ENCODE data around the gene KHSRP. TPM values are rescaled to one million over a fixed set of nuclear protein-coding genes. Genes with fewer than 3 reads are reported as not detected.

KHSRP gene
- total RNA-seq, 1 donor from 2014 or later: 436 TPM

DNA sequence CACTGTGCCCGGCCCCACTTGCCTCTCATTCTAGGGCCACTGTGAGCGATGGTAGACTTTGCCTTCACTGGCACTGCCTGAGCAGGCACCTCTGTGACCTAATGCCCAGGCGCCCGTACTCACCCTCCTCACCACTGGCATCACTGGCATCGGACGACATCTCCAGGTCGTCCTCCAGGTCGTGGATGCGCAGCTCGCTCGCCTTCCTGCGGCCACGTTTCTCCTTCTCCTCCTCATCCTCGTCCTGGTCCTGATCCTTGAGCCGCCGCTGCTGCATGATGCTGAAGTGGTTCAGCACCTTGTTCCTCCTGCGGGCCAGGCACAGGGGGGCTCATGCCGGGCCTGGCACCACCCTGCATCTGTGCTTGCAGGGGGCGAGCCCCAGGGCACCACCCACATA is 41.4 kb downstream of the KHSRP start:
- Mint-ChIP-seq H3K27me3 (no peaks in the 10 kb centered on the region), H3K9me3 (ENCODE audit: low read depth) (no peaks in the 10 kb centered on the region), H3K36me3 (ENCODE audit: insufficient read depth) (peaks cover 29% of the 10 kb centered on the region), H3K4me3 (ENCODE audit: low read depth) (no peak overlapping the region), H3K27ac (no peak overlapping the region), H3K4me1 (ENCODE audit: low read depth) (no peaks in the 10 kb centered on the region)
- TF ChIP-seq, protein P1, sequence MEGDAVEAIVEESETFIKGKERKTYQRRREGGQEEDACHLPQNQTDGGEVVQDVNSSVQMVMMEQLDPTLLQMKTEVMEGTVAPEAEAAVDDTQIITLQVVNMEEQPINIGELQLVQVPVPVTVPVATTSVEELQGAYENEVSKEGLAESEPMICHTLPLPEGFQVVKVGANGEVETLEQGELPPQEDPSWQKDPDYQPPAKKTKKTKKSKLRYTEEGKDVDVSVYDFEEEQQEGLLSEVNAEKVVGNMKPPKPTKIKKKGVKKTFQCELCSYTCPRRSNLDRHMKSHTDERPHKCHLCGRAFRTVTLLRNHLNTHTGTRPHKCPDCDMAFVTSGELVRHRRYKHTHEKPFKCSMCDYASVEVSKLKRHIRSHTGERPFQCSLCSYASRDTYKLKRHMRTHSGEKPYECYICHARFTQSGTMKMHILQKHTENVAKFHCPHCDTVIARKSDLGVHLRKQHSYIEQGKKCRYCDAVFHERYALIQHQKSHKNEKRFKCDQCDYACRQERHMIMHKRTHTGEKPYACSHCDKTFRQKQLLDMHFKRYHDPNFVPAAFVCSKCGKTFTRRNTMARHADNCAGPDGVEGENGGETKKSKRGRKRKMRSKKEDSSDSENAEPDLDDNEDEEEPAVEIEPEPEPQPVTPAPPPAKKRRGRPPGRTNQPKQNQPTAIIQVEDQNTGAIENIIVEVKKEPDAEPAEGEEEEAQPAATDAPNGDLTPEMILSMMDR (IDR thresholded peaks at IDR 0.05; ENCODE audit: unreplicated experiment): no peak
- DNase-seq (ENCODE audit: low spot score, unreplicated experiment): no peak

DNA sequence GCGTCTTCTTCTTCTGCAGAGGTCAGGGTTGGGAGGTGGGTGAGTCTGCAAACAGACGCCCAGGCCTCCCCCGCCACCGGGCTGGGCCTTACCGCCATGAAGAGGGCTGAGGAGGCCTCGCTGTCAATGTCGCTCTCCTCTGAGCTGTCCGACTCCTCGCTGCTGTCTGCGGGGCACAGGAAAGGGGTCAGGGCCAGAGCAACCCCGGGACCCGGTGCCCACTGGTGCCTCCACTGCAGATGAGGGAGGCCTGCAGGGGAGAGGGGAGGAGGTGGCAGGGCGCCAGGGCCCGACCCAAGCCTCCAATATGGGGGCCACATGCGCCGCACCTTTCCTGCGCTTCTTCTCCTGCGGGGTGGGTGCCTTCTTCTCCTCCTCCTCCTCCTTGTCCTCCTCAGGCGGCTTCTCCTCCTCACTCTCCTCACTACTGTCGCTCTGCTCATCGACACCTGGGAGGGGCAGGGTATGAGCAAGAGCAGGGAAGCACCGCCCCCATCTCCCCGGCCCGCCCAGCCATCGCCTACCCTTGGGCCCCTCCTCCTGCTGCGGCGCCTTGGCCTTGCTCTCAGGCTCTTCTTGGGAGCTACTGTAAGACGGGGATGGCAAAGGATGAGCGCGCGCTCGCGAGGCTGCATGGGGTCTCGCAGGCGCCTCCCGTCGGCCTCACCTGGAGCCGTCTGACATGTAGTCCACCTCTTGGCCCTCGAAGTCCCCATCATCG is 43.4 kb downstream of the KHSRP start:
- TF ChIP-seq, protein P1 (IDR thresholded peaks at IDR 0.05; ENCODE audit: unreplicated experiment): no peak
- peaks cover 28% of the 10 kb centered on the region for H3K36me3 Mint-ChIP-seq (ENCODE audit: insufficient read depth)

DNA sequence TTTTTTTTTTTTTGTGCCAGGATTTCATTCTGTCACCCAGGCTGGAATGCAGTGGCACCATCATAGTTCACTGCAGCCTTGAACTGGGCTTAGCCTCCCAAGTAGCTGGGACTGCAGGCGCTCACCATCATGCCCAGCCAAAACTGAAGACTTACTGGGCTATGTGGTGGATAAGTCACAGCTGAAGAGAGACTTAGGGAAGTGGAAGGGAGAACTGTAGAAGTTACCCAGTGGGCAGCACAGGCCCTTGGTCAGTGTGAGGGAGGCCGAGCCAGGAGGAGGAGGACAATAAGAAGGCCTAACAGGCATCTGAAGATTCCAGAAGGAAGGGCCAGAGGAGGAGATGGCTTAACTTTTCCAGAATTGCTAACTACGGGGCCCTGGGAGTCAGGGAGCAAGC is 44.9 kb downstream of the KHSRP start:
- H3K4me3 Mint-ChIP-seq (ENCODE audit: low read depth): no peak overlapping the region
- no peaks in the 10 kb centered on the region for H3K9me3 Mint-ChIP-seq (ENCODE audit: low read depth)
- H3K27ac Mint-ChIP-seq: no peak overlapping the region
- H3K4me1 Mint-ChIP-seq (ENCODE audit: low read depth): no peaks in the 10 kb centered on the region
- no peaks in the 10 kb centered on the region for H3K27me3 Mint-ChIP-seq
- no peak for DNase-seq (ENCODE audit: low spot score, unreplicated experiment)
- TF ChIP-seq, protein P1 (IDR thresholded peaks at IDR 0.05; ENCODE audit: unreplicated experiment): no peak
- H3K36me3 Mint-ChIP-seq (ENCODE audit: insufficient read depth): peaks cover 28% of the 10 kb centered on the region

More for the DNA sequence above, 43.4 kb downstream of the KHSRP start:
- H3K27me3 Mint-ChIP-seq: no peaks in the 10 kb centered on the region
- no peaks in the 10 kb centered on the region for H3K9me3 Mint-ChIP-seq (ENCODE audit: low read depth)
- H3K4me1 Mint-ChIP-seq (ENCODE audit: low read depth): no peaks in the 10 kb centered on the region
- no peak for DNase-seq (ENCODE audit: low spot score, unreplicated experiment)
- H3K27ac Mint-ChIP-seq: no peak overlapping the region
- no peak overlapping the region for H3K4me3 Mint-ChIP-seq (ENCODE audit: low read depth)

DNA sequence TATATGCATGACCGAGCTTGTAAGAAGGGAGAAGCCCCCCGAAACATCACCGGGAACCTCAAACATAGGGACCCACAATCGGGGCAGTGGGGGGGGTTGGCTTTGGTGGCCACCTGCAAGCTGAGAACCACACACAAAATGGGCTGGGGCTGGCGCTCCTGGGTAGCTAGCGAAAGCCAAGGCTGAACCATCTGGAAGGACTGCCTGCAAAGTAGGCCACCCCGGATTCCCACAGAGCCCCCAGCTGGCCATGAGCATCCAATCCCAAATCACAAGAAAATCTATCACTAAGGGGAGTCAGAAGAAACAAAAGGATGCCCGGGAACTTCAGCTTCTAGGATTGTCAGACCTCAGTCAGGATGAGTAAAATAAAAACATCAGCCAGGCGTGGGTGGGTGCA is 46.1 kb downstream of the KHSRP start:
- no peaks in the 10 kb centered on the region for H3K9me3 Mint-ChIP-seq (ENCODE audit: low read depth)
- DNase-seq (ENCODE audit: low spot score, unreplicated experiment): no peak
- H3K4me1 Mint-ChIP-seq (ENCODE audit: low read depth): peaks cover 3% of the 10 kb centered on the region
- H3K4me3 Mint-ChIP-seq (ENCODE audit: low read depth): no peak overlapping the region
- peak overlapping the region; percentile 10 for H3K27ac Mint-ChIP-seq
- TF ChIP-seq, protein P1 (IDR thresholded peaks at IDR 0.05; ENCODE audit: unreplicated experiment): no peak
- H3K27me3 Mint-ChIP-seq: no peaks in the 10 kb centered on the region
- peaks cover 28% of the 10 kb centered on the region for H3K36me3 Mint-ChIP-seq (ENCODE audit: insufficient read depth)

DNA sequence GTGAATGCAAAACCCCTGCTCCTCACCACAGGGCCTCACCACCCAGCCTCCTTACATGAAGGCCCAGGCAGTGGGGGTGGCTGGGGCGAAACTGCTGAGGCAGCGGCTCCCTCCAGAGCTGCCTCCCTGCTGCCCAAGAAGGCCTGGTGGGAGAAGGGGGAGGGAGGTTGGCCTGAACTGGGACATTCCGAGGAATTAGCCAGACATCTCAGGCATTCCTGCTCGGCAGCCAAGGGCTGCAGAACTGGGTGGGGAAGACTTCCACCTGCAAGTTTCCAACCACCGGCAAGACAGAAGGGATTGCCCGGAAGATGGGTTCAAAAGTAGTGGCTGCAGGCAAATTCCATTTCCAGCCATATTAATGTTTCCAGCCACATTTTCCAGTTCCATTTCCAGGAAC is 46.6 kb downstream of the KHSRP start:
- Mint-ChIP-seq H3K27me3 (no peaks in the 10 kb centered on the region), H3K9me3 (ENCODE audit: low read depth) (no peaks in the 10 kb centered on the region), H3K4me3 (ENCODE audit: low read depth) (no peak overlapping the region), H3K4me1 (ENCODE audit: low read depth) (peaks cover 3% of the 10 kb centered on the region), H3K36me3 (ENCODE audit: insufficient read depth) (peaks cover 23% of the 10 kb centered on the region), H3K27ac (no peak overlapping the region)
- TF ChIP-seq, protein P1 (IDR thresholded peaks at IDR 0.05; ENCODE audit: unreplicated experiment): no peak
- DNase-seq (ENCODE audit: low spot score, unreplicated experiment): no peak
